Astrocyte (in vitro differentiated cells and primary cell): ENCODE measurements around the gene ADH4.

Source experiments
- EZH2 ChIP-seq: IDR thresholded peaks from 2 replicates; pipeline ENCODE4 v1.6.1; 2012; ENCODE audit warnings: mild to moderate bottlenecking, low read length, inconsistent platforms; ENCODE audit not compliant: insufficient read depth
- TF ChIP-seq, protein P1 (sequence below): IDR thresholded peaks from 2 replicates; pipeline ENCODE4 v1.5.1; 2011; ENCODE audit warnings: low read depth, mild to moderate bottlenecking, inconsistent platforms, low read length, moderate library complexity; ENCODE audit not compliant: insufficient read depth

GRCh38 chr4:99151995-99152394, 7.9 kb upstream of the ADH4 start:
- TF ChIP-seq, protein P1, sequence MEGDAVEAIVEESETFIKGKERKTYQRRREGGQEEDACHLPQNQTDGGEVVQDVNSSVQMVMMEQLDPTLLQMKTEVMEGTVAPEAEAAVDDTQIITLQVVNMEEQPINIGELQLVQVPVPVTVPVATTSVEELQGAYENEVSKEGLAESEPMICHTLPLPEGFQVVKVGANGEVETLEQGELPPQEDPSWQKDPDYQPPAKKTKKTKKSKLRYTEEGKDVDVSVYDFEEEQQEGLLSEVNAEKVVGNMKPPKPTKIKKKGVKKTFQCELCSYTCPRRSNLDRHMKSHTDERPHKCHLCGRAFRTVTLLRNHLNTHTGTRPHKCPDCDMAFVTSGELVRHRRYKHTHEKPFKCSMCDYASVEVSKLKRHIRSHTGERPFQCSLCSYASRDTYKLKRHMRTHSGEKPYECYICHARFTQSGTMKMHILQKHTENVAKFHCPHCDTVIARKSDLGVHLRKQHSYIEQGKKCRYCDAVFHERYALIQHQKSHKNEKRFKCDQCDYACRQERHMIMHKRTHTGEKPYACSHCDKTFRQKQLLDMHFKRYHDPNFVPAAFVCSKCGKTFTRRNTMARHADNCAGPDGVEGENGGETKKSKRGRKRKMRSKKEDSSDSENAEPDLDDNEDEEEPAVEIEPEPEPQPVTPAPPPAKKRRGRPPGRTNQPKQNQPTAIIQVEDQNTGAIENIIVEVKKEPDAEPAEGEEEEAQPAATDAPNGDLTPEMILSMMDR = no peak
- no peak for TF ChIP-seq EZH2
